ENCODE results near the gene WDFY2. TPM values are rescaled to one million over a fixed set of nuclear protein-coding genes. Genes with fewer than 3 reads are reported as not detected.
"Not testable (repeated sequence)": the region's sequence is repeated elsewhere in the genome, so short reads cannot be mapped to it uniquely, and the experiment has no call there.

Gene WDFY2
- total RNA-seq, 2 experiments from 2014 or later = 12.7 to 15.5 TPM

GRCh38 chr13:51652193-51652592 is 67.9 kb downstream of the WDFY2 start:
- not testable (repeated sequence) for H3K9me3 Mint-ChIP-seq, H3K4me1 Mint-ChIP-seq

GRCh38 chr13:51659276-51660127 is 75.2 kb downstream of the WDFY2 start:
- Mint-ChIP-seq H3K27ac (no peak overlapping the region), H3K4me1 (peaks cover 2% of the 10 kb centered on the region), H3K9me3 (peaks cover 2% of the 10 kb centered on the region), H3K4me3 (no peak overlapping the region), H3K36me3 (peaks cover 28% of the 10 kb centered on the region), H3K27me3 (no peaks in the 10 kb centered on the region)
- POLR2A ChIA-PET = no interaction called here
- ATAC-seq (ENCODE audit: low read depth) = no peak
- DNase-seq = no peak

More at GRCh38 chr13:51652193-51652592, 67.9 kb downstream of the WDFY2 start:
- H3K27me3 Mint-ChIP-seq; POLR2A ChIA-PET; DNase-seq; ATAC-seq (ENCODE audit: low read depth); H3K27ac Mint-ChIP-seq; H3K4me3 Mint-ChIP-seq: not testable (repeated sequence)
- peaks cover 24% of the 10 kb centered on the region for H3K36me3 Mint-ChIP-seq

- Mint-ChIP-seq H3K27me3 (no peaks in the 10 kb centered on the region), H3K4me1 (peaks cover 2% of the 10 kb centered on the region), H3K9me3 (no peaks in the 10 kb centered on the region), H3K27ac (no peak overlapping the region), H3K4me3 (no peak overlapping the region), H3K36me3 (peaks cover 26% of the 10 kb centered on the region)
- DNase-seq (no peak), ATAC-seq (ENCODE audit: low read depth) (no peak)
- POLR2A ChIA-PET = no interaction called here
Observed at GRCh38 chr13:51660813-51661212, 76.6 kb downstream of the WDFY2 start.

GRCh38 chr13:51663973-51664957 is 80.0 kb downstream of the WDFY2 start:
- H3K27ac Mint-ChIP-seq = no peak overlapping the region
- H3K4me1 Mint-ChIP-seq = peaks cover 2% of the 10 kb centered on the region
- peaks cover 22% of the 10 kb centered on the region for H3K36me3 Mint-ChIP-seq
- POLR2A ChIA-PET = no interaction called here
- no peak overlapping the region for H3K4me3 Mint-ChIP-seq
- ATAC-seq (ENCODE audit: low read depth) (no peak), DNase-seq (no peak)
- H3K9me3 Mint-ChIP-seq = no peaks in the 10 kb centered on the region
- no peaks in the 10 kb centered on the region for H3K27me3 Mint-ChIP-seq

GRCh38 chr13:51665456-51665855 is 81.2 kb downstream of the WDFY2 start:
- H3K27me3 Mint-ChIP-seq = no peaks in the 10 kb centered on the region
- H3K36me3 Mint-ChIP-seq = peaks cover 22% of the 10 kb centered on the region
- H3K27ac Mint-ChIP-seq = no peak overlapping the region
- H3K4me1 Mint-ChIP-seq = peaks cover 2% of the 10 kb centered on the region
- DNase-seq = no peak
- H3K9me3 Mint-ChIP-seq = no peaks in the 10 kb centered on the region
- no peak for ATAC-seq (ENCODE audit: low read depth)
- POLR2A ChIA-PET = no interaction called here
- no peak overlapping the region for H3K4me3 Mint-ChIP-seq

GRCh38 chr13:51666374-51666773 is 82.1 kb downstream of the WDFY2 start:
- ATAC-seq (ENCODE audit: low read depth) (no peak), DNase-seq (no peak)
- POLR2A ChIA-PET = no interaction called here
- Mint-ChIP-seq H3K4me1 (peaks cover 2% of the 10 kb centered on the region), H3K9me3 (peaks cover 4% of the 10 kb centered on the region), H3K27ac (no peak overlapping the region), H3K27me3 (no peaks in the 10 kb centered on the region), H3K4me3 (no peak overlapping the region), H3K36me3 (peaks cover 23% of the 10 kb centered on the region)

GRCh38 chr13:51666839-51667238 is 82.6 kb downstream of the WDFY2 start:
- ATAC-seq (ENCODE audit: low read depth) (no peak), DNase-seq (no peak)
- Mint-ChIP-seq H3K27ac (no peak overlapping the region), H3K9me3 (peaks cover 4% of the 10 kb centered on the region), H3K36me3 (peaks cover 25% of the 10 kb centered on the region), H3K27me3 (no peaks in the 10 kb centered on the region), H3K4me1 (peaks cover 2% of the 10 kb centered on the region), H3K4me3 (no peak overlapping the region)
- POLR2A ChIA-PET = no interaction called here

GRCh38 chr13:51668580-51669195 is 84.4 kb downstream of the WDFY2 start:
- Mint-ChIP-seq H3K36me3 (peaks cover 21% of the 10 kb centered on the region), H3K4me3 (no peak overlapping the region), H3K4me1 (peaks cover 2% of the 10 kb centered on the region), H3K9me3 (peaks cover 4% of the 10 kb centered on the region), H3K27ac (no peak overlapping the region), H3K27me3 (no peaks in the 10 kb centered on the region)
- DNase-seq (no peak), ATAC-seq (ENCODE audit: low read depth) (no peak)
- POLR2A ChIA-PET = no interaction called here

- Mint-ChIP-seq H3K27me3 (no peaks in the 10 kb centered on the region), H3K4me1 (no peaks in the 10 kb centered on the region), H3K4me3 (no peak overlapping the region), H3K36me3 (peaks cover 25% of the 10 kb centered on the region), H3K27ac (no peak overlapping the region), H3K9me3 (peaks cover 4% of the 10 kb centered on the region)
- POLR2A ChIA-PET = no interaction called here
- DNase-seq = no peak
- no peak for ATAC-seq (ENCODE audit: low read depth)
Observed at GRCh38 chr13:51673165-51673564, 88.9 kb downstream of the WDFY2 start.

GRCh38 chr13:51674276-51674675 is 90.0 kb downstream of the WDFY2 start:
- Mint-ChIP-seq H3K36me3 (peaks cover 25% of the 10 kb centered on the region), H3K27me3 (no peaks in the 10 kb centered on the region), H3K4me3 (no peak overlapping the region), H3K4me1 (no peaks in the 10 kb centered on the region), H3K27ac (no peak overlapping the region), H3K9me3 (peaks cover 4% of the 10 kb centered on the region)
- POLR2A ChIA-PET = no interaction called here
- DNase-seq (no peak), ATAC-seq (ENCODE audit: low read depth) (no peak)

- Mint-ChIP-seq H3K36me3 (peaks cover 28% of the 10 kb centered on the region), H3K27ac (no peak overlapping the region), H3K27me3 (no peaks in the 10 kb centered on the region), H3K4me3 (no peak overlapping the region), H3K4me1 (no peaks in the 10 kb centered on the region), H3K9me3 (peaks cover 4% of the 10 kb centered on the region)
- POLR2A ChIA-PET = no interaction called here
- DNase-seq (no peak), ATAC-seq (ENCODE audit: low read depth) (no peak)
Observed at GRCh38 chr13:51675385-51675784, 91.1 kb downstream of the WDFY2 start.

GRCh38 chr13:51675877-51676276 is 91.6 kb downstream of the WDFY2 start:
- Mint-ChIP-seq H3K9me3 (peaks cover 3% of the 10 kb centered on the region), H3K27ac (no peak overlapping the region), H3K27me3 (no peaks in the 10 kb centered on the region), H3K4me1 (no peaks in the 10 kb centered on the region), H3K4me3 (no peak overlapping the region), H3K36me3 (peaks cover 26% of the 10 kb centered on the region)
- POLR2A ChIA-PET = no interaction called here
- DNase-seq (no peak), ATAC-seq (ENCODE audit: low read depth) (no peak)

GRCh38 chr13:51676739-51677138 is 92.5 kb downstream of the WDFY2 start:
- Mint-ChIP-seq H3K9me3 (no peaks in the 10 kb centered on the region), H3K27me3 (no peaks in the 10 kb centered on the region), H3K4me3 (no peak overlapping the region), H3K27ac (no peak overlapping the region), H3K4me1 (no peaks in the 10 kb centered on the region), H3K36me3 (peaks cover 22% of the 10 kb centered on the region)
- POLR2A ChIA-PET = no interaction called here
- no peak for ATAC-seq (ENCODE audit: low read depth)
- no peak for DNase-seq
